ENCODE results near the gene TAF10.

TAF10 gene

DNA sequence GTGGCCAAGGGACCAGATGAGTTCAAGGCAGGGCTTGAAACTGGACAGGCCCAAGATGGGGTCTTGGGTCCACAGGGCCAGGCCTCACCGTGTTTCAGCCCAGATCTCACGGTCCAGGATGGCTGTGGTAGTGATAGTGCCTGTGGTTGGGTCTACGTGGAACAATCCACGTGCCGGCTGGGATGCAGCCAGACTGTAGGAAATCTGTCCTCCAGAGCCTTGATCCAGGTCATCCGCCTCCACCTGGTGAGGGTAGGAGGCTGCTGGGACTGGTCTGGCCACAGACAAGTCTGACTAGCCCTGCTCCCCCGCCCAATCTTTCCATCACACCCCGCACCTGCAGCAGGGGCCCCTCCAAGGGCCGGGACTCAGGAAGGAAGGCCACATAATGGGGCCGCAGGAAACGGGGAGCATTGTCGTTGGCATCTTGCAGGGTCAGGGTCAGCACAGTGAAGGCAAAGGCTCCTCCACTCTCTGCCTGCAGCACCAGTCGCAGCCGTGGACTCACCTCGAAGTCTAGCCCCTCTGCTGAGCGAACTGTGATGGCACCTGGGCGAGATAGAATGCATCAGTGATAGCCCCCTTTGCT lies 13.9 kb upstream of the TAF10 start:
- TF ChIP-seq, protein P1, sequence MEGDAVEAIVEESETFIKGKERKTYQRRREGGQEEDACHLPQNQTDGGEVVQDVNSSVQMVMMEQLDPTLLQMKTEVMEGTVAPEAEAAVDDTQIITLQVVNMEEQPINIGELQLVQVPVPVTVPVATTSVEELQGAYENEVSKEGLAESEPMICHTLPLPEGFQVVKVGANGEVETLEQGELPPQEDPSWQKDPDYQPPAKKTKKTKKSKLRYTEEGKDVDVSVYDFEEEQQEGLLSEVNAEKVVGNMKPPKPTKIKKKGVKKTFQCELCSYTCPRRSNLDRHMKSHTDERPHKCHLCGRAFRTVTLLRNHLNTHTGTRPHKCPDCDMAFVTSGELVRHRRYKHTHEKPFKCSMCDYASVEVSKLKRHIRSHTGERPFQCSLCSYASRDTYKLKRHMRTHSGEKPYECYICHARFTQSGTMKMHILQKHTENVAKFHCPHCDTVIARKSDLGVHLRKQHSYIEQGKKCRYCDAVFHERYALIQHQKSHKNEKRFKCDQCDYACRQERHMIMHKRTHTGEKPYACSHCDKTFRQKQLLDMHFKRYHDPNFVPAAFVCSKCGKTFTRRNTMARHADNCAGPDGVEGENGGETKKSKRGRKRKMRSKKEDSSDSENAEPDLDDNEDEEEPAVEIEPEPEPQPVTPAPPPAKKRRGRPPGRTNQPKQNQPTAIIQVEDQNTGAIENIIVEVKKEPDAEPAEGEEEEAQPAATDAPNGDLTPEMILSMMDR (IDR thresholded peaks at IDR 0.05; ENCODE audit: low read depth, low read length): no peak
- no peak overlapping the region for H3K4me3 ChIP-seq (replicated peaks in 1 of 2; ENCODE audit: low read depth in 2 of 2, low read length in 2 of 2)
- DNase-seq (ENCODE audit: low read depth in 2 of 2): no peak

DNA sequence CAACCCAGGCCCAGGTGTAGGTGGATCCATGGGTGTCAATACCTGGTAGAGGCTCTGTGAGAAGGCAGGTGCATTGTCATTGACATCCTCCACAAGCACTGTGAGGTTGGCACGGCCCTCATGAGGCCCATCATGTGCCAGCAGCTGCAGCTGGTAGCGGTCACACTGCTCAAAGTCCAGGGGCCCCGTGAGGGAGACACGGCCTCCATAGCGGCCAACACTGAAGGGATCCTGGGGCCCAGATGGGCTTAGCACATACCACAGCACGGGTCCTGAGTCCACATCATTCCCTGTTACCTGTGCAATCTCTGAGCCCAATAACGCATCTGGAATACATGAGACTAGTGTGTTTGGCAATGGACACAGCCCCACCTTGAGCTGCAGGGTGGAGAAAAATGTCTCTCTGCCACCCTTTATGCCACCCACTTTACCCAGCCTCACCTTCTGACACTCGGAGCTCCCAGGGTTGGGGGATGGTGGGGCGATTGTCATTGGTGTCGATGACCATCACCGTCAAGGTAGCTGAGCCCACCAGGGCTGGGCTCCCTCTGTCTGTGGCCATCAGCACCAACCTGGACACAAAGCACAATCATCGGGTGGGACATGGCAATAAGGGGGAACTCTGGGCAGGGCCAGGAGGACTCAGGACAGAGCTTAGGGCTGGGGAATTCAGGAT lies 13.3 kb upstream of the TAF10 start:
- TF ChIP-seq, protein P1 (IDR thresholded peaks at IDR 0.05; ENCODE audit: low read depth, low read length): no peak
- DNase-seq (ENCODE audit: low read depth in 2 of 2): no peak
- no peak overlapping the region for H3K4me3 ChIP-seq (replicated peaks in 1 of 2; ENCODE audit: low read depth in 2 of 2, low read length in 2 of 2)

DNA sequence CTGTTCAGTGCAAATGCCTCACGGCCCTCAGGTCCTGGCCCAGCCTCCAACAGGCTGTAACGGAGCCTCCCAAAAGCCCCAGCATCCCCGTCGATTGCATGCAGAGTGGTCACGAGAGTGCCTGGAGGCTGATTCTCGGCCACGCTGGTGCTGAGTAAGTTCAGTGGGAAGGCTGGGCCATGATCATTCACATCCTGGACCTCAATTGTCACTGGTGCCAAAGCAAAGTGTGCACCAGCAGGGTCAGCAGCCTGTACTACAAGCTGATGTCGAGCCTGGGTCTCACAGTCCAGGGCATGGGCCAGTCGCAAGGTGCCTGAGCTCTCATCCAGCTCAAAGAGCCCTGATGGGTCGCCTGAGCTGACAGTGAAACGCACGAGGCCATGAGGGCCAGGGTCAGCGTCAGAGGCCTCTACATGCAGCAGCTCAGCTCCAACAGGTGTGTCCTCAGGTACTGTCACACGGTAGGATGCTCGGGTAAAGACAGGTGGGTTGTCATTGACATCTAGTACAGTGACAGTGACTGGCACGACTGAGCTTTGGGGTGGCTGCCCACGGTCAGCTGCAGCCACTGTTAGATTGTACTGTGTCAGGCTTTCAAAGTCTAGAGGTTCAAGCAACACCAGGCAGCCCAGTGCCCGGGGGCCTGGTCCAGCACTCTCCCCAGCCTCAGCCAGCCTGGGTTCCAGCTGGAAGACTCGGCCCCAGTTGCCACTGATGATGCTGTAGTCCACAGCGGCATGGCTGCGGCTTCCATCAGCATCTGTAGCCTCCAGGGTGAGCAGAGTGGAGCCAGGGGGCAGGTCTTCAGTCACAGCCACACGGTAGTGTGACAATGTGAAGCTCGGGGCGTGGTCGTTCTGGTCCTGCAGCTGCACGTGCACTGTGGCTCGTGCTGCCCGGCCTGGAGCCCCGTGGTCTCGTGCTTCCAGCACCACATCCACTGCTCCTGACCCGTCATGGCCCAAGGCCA lies 11.7 kb upstream of the TAF10 start:
- no peak for DNase-seq (ENCODE audit: low read depth in 2 of 2)
- TF ChIP-seq, protein P1 (IDR thresholded peaks at IDR 0.05; ENCODE audit: low read depth, low read length): no peak
- no peak overlapping the region for H3K4me3 ChIP-seq (replicated peaks in 1 of 2; ENCODE audit: low read depth in 2 of 2, low read length in 2 of 2)

DNA sequence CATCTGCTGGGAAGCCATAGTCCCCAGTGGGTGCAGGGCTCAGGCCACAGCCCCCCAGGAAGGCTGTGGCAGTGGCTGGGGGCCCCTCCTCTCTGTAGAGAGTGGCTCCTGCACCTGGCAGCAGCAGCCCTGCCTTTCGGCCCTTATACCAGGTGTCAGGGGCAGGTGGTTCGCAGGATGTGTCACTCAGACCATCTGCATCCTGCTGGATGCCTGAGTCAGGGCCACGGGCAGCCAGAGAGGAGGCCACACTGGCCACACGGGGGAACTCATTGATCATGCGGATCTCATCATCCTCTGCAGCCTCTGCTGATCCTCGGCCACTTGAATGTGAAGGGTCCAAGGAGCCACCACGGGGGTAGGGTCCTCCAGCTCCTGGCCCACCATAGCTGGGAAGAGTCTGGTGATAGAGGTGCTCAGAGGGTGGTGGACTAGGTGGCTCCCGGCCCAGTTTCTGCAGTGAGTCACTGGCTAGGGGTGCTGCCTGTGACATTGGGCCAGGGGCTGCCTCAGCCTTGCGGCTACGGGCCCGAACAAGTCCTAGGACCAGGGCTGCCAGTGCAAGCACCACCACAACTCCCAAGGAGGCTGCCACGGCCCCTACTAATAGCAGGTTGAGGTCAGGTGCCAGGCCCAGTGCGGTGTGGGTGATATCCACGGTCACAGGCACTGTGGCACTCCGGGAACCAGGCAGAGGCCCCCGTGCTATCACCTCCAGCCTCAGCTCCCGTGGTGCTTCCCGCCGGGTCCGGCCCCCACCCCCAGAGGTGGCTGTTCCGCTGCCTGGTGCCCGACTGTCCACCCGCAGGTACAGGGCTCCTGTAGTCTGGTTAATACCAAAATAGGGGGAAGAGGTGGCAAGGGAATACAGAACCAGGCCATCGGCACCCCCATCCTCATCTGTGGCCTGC lies 10.5 kb upstream of the TAF10 start:
- TF ChIP-seq, protein P1 (IDR thresholded peaks at IDR 0.05; ENCODE audit: low read depth, low read length): no peak
- DNase-seq (ENCODE audit: low read depth in 2 of 2): no peak
- H3K4me3 ChIP-seq (replicated peaks in 1 of 2; ENCODE audit: low read depth in 2 of 2, low read length in 2 of 2): no peak overlapping the region

DNA sequence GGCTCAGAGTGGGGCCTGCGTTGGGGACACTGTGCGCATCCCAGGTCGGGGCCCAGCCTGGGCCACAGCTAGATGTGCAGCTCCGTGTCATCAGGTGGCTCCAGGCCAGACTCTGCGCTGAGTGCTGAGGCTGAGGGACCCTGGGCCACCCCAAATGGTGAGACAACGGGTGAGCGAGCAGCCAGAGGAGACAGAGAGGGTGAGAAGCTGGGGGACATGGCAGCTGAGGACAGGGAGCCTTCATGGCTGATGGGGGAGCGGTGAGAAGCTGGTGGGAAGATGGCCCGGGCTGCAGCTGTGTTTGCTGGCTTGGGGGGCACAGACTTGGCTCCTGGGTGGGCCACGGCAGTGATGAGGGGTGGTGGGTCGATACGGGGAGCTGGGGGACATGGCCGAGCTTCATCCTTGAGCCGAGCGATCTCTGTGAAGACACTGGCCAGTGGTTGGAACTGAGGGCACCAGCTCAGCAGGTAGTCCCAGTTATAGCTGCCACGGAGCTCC lies 9.7 kb upstream of the TAF10 start:
- TF ChIP-seq, protein P1 (IDR thresholded peaks at IDR 0.05; ENCODE audit: low read depth, low read length): no peak
- no peak overlapping the region for H3K4me3 ChIP-seq (replicated peaks in 1 of 2; ENCODE audit: low read depth in 2 of 2, low read length in 2 of 2)
- DNase-seq (ENCODE audit: low read depth in 2 of 2): no peak

DNA sequence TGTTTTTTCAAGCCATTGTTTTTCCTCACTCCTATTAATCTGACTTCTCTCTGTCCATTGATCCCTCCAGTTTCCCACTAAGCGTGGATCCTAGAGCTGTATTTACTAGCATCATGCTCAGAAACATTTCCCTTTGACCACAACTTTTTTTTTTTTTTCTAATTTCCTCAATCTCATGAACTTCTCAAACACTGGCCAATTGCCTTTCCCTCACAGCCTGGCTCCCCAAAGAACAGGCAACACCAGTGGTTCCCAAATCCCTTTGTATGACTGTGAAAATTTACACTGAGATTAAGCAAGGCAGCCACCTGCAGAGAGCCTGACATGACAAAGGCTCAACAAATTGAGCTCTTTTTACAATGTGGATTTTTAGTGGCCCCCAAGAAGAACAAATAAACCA lies 8.6 kb upstream of the TAF10 start:
- H3K4me3 ChIP-seq (replicated peaks in 1 of 2; ENCODE audit: low read depth in 2 of 2, low read length in 2 of 2): no peak overlapping the region
- no peak for DNase-seq (ENCODE audit: low read depth in 2 of 2)
- TF ChIP-seq, protein P1 (IDR thresholded peaks at IDR 0.05; ENCODE audit: low read depth, low read length): no peak

Measured in cardiac fibroblast (primary cell).